Measurements from ENCODE around the gene TMEM247.
"Not testable (repeated sequence)": the region's sequence is repeated elsewhere in the genome, so short reads cannot be mapped to it uniquely, and the experiment has no call there.

TMEM247 gene

GRCh38 chr2:46517485-46517884 lies 38.1 kb downstream of the TMEM247 start:
- DNase-seq, result no peak

- no peak for DNase-seq
Measured at GRCh38 chr2:46518861-46519260, 39.5 kb downstream of the TMEM247 start.

DNA sequence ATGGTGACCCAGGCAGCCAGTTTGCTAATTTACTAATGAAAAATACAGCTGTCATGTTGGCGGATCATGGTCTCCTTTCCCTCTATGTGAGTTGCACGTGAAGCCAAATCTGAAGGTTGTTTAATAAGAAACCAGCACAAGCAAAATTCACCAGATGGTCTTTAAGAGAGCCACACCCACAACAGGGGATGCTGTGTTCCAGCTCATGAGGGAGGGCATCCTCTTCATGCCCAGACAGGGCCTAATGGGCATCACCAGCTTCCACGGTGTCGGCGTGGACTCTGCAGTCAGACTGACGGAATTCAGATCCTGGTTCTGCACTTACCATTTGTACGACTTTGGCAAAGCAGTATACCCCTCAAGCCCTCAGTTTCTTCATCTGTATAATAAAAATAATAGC lies 39.9 kb downstream of the TMEM247 start:
- DNase-seq, result no peak

DNA sequence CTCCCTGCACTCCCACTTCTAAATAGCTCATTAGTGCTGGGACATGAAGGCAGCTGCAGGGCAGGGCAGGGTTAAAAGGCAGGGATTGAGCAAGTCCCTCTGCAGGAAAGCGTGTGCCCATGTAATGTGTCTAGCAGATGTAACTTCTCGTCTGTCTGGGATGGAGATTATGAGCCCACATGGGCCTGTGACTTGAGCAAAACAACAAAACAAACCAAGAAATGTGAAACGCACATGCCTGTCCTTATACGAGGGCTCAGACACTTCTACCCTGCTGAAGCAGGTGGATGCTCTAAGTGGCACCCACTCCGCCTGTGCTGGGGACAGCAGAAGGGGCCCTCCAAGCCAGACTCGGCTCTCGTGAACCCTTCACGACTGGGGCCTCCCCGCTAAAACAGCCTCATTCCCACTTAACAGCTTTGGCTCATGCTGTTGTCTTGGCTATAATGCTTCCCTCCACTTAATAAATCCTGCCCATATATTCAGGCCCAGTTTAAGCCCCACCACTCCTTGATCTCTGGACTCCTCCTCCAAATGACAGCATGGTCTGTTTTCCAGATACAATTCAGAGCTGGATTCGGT lies 40.9 kb downstream of the TMEM247 start:
- DNase-seq, result no peak

- no peak for DNase-seq
Measured at GRCh38 chr2:46521215-46521683, 41.9 kb downstream of the TMEM247 start.

DNA sequence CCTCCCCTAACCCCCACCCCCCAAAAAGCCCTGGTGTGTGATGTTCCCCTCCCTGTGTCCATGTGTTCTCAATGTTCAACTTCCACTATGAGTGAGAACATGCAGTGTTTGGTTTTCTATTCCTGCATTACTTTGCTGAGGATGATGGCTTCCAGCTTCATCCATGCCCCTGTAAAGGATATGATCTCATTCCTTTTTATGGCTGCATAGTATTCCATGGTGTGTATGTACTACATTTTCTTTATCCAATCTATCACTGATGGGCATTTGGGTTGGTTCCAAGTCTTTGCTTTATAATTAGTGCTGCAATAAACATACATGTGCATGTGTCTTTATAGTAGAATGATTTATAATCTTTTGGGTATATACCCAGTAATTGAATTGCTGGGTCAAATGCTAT lies 43.0 kb downstream of the TMEM247 start:
- not testable (repeated sequence) for DNase-seq

DNA sequence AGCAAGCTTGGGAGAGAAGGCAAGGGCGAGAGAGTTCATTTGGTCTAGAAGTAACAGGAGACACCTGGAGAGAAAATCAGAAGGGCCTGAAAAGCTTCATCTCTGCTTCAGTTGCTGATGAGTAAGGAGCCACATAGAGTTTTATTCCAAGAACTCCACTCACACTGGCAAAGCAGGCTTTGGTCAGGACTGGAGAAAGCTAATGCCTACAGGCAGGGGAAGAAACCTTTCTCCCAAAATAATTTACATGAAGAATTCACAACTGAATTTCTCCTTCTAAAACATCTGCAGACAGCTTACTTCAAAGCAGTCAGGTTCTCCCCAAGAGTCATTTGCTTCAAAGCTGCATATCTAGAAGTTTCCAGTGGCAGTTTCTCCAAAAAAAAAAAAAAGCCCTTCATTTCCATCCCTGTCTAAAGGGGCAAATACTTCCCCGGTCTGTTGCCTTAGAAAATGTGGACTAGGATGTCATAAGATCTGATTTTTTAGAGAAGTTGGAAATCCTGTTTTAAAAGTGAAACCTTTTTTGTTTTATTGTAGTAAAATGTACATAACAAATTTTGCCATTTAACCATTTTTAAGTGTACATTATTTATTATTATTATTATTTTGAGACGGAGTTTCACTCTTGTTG lies 46.3 kb downstream of the TMEM247 start:
- DNase-seq, result no peak

DNA sequence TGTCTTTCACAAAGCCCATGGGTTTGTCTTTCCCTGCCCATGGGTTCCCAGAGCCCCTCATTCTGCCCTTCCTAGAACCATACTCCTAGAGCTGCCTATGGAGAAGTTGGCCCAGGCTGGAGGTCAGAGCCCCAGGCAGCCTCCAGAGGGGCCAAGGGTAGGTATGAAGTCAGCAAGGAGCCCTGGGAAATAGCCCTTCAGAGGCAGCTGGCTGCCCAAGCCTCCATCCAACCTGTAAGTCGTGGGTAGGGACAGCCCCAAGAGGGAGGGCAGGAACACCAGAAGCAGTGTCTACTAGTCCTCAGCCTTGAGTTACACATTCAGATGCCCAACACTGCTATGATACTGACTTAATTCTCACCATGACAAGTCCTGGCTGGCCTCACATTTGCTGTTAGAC lies 49.5 kb downstream of the TMEM247 start:
- DNase-seq, result no peak

DNA sequence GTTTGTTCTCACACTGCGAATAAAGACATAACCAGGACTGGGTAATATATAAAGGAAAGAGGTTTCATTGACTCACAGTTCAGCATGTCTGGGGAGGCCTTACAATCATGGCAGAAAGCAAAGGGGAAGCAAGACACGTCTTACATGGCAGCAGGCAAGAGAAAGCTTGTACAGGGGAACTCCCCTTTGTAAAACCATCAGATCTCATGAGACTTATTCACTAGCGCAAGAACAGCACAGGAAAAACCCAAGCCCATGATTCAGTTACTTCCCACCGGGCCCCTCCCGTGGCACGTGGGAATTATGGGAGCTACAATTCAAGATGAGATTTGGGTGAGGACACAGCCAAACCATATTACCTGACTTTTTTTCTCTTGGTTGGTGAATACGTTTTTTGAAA lies 51.3 kb downstream of the TMEM247 start:
- DNase-seq, result no peak

- DNase-seq, result no peak
Measured at GRCh38 chr2:46531863-46532262, 52.5 kb downstream of the TMEM247 start.
